MCF 10A (cell line): Measurements from ENCODE around the gene KAZN. TPM values are rescaled to one million over a fixed set of nuclear protein-coding genes. Genes with fewer than 3 reads are reported as not detected.

Experiments
- BruUV-seq: library from RNA; stranded (reverse); fragments of 400-500 nt; replicated peaks from 2 replicates; lab custom pipeline; 2021; lab: Mats Ljungman, UMichigan
- CTCF ChIA-PET: fragments of 300-600 bp; sonication (Branson Sonifier 250); formaldehyde crosslinking; extraction: SDS; loops from one replicate; lab custom pipeline; 2021; ENCODE audit warnings: antibody characterized with exemption, inconsistent platforms; lab: Yijun Ruan, JAX
- POLR2A ChIA-PET: fragments of 300-600, 350-650 bp; sonication (Branson Sonifier 250); formaldehyde crosslinking; extraction: SDS; loops from one replicate; lab custom pipeline; 2020; ENCODE audit warnings: antibody characterized with exemption, inconsistent platforms; lab: Yijun Ruan, JAX
- DNase-seq: peaks from one replicate; pipeline ENCODE4 v3.0.0-alpha.2; 2018; ENCODE audit not compliant: unreplicated experiment
- H3K27ac Mint-ChIP-seq: one replicate; pipeline ENCODE4 v1.8.0; 2022; ENCODE audit warnings: mild to moderate bottlenecking, low read depth, mixed read lengths; ENCODE audit not compliant: unreplicated experiment
- H3K27me3 Mint-ChIP-seq: one replicate; pipeline ENCODE4 v1.8.0; 2022; ENCODE audit warnings: mixed read lengths; ENCODE audit not compliant: insufficient read depth, unreplicated experiment
- H3K36me3 Mint-ChIP-seq: one replicate; pipeline ENCODE4 v1.8.0; 2022; ENCODE audit warnings: mild to moderate bottlenecking, moderate library complexity, mixed read lengths; ENCODE audit not compliant: insufficient read depth, unreplicated experiment
- H3K4me1 Mint-ChIP-seq: one replicate; pipeline ENCODE4 v1.8.0; 2022; ENCODE audit warnings: mixed read lengths; ENCODE audit not compliant: insufficient read depth, unreplicated experiment
- H3K4me3 Mint-ChIP-seq: one replicate; pipeline ENCODE4 v1.8.0; 2022; ENCODE audit warnings: mild to moderate bottlenecking, moderate library complexity, mixed read lengths; ENCODE audit not compliant: unreplicated experiment
- H3K9me3 Mint-ChIP-seq: one replicate; pipeline ENCODE4 v1.8.0; 2022; ENCODE audit warnings: mixed read lengths; ENCODE audit not compliant: unreplicated experiment
- CTCF ChIP-seq: fragments of 200-600 bp; IDR thresholded peaks from one replicate; pipeline ENCODE4 v1.8.0; 2022; ENCODE audit warnings: antibody characterized with exemption, mild to moderate bottlenecking; ENCODE audit not compliant: unreplicated experiment
- intact Hi-C: fragments of 100-400 bp; cut with micrococcal nuclease; formaldehyde crosslinking; loops from 2 replicates; pipeline ENCODE4 v1.14.1; 2022
- total RNA-seq: library from RNA; stranded (reverse); gene quantifications from 2 replicates; pipeline ENCODE4 v1.2.3, GENCODE V29; 2022

KAZN gene
- total RNA-seq, 1 experiment from 2014 or later = 3.3 TPM

- no peaks in the 10 kb centered on the region for H3K4me1 Mint-ChIP-seq
- no peaks in the 10 kb centered on the region for H3K27me3 Mint-ChIP-seq
- H3K27ac Mint-ChIP-seq = no peak overlapping the region
- POLR2A ChIA-PET = no interaction called here
- intact Hi-C loops = no loop called here
- no TSS peak for BruUV-seq
- no peak for DNase-seq
- CTCF ChIA-PET = interaction anchor here (1.0 to 2.3 kb wide), 3 partner anchors 13 to 1089 kb away, joined by 3 to 17 read pairs (median 4); no protein-coding TSS in a partner anchor
- no peaks in the 10 kb centered on the region for H3K9me3 Mint-ChIP-seq
- TF ChIP-seq CTCF = no peak
- H3K36me3 Mint-ChIP-seq = no peaks in the 10 kb centered on the region
- H3K4me3 Mint-ChIP-seq = no peak overlapping the region
Observed at GRCh38 chr1:15048437-15048980, 450.0 kb downstream of the KAZN start.

- H3K27me3 Mint-ChIP-seq = no peaks in the 10 kb centered on the region
- no TSS peak for BruUV-seq
- no peak for DNase-seq
- no peaks in the 10 kb centered on the region for H3K36me3 Mint-ChIP-seq
- CTCF ChIA-PET = interaction anchor here (1.0 kb wide), 1 partner anchor 21 kb away, joined by 6 read pairs; no protein-coding TSS in a partner anchor
- H3K4me1 Mint-ChIP-seq = no peaks in the 10 kb centered on the region
- POLR2A ChIA-PET = no interaction called here
- TF ChIP-seq CTCF = no peak
- no peaks in the 10 kb centered on the region for H3K9me3 Mint-ChIP-seq
- H3K4me3 Mint-ChIP-seq = no peak overlapping the region
- no peak overlapping the region for H3K27ac Mint-ChIP-seq
- intact Hi-C loops = no loop called here
Observed at GRCh38 chr1:15049067-15049466, 450.6 kb downstream of the KAZN start.

- POLR2A ChIA-PET = no interaction called here
- BruUV-seq = no TSS peak
Observed at GRCh38 chr1:15051882-15052528, 453.5 kb downstream of the KAZN start.

More at GRCh38 chr1:15051882-15052528, 453.5 kb downstream of the KAZN start:
- no peaks in the 10 kb centered on the region for H3K9me3 Mint-ChIP-seq
- H3K27ac Mint-ChIP-seq = no peak overlapping the region
- no peaks in the 10 kb centered on the region for H3K4me1 Mint-ChIP-seq
- CTCF ChIA-PET = interaction anchor here (1.2 to 1.3 kb wide), 2 partner anchors 11 to 939 kb away, joined by 5 to 6 read pairs; no protein-coding TSS in a partner anchor
- intact Hi-C loops = no loop called here
- no peak overlapping the region for H3K4me3 Mint-ChIP-seq
- no peak for DNase-seq
- no peaks in the 10 kb centered on the region for H3K36me3 Mint-ChIP-seq
- H3K27me3 Mint-ChIP-seq = no peaks in the 10 kb centered on the region
- TF ChIP-seq CTCF = no peak
